Measurements from ENCODE around the gene SNRNP70. TPM values are rescaled to one million over a fixed set of nuclear protein-coding genes. Genes with fewer than 3 reads are reported as not detected.
"Not testable (repeated sequence)": the region's sequence is repeated elsewhere in the genome, so short reads cannot be mapped to it uniquely, and the experiment has no call there.

Gene SNRNP70
- total RNA-seq, 1 donor from 2014 or later, result 137 TPM

- peak; percentile 87 to 90 for DNase-seq (ENCODE audit: low read depth in 2 of 2)
Measured at GRCh38 chr19:49142866-49143335, 57.6 kb downstream of the SNRNP70 start.

- peak; percentile 69 to 83 for DNase-seq (ENCODE audit: low read depth in 2 of 2)
Measured at GRCh38 chr19:49145573-49146407, 60.5 kb downstream of the SNRNP70 start.

GRCh38 chr19:49146408-49146770, 61.1 kb downstream of the SNRNP70 start:
- DNase-seq (ENCODE audit: low read depth in 2 of 2), result not testable (repeated sequence)

- DNase-seq (ENCODE audit: low read depth in 2 of 2), result peak; percentile 13 to 60
Measured at GRCh38 chr19:49148044-49148682, 62.9 kb downstream of the SNRNP70 start.

- DNase-seq (ENCODE audit: low read depth in 2 of 2), result peak; percentile 78 to 85
Measured at GRCh38 chr19:49148784-49149651, 63.8 kb downstream of the SNRNP70 start.

- DNase-seq (ENCODE audit: low read depth in 2 of 2), result peak; percentile 83 to 93
Measured at GRCh38 chr19:49149652-49150105, 64.4 kb downstream of the SNRNP70 start.

- peak; percentile 76 to 86 for DNase-seq (ENCODE audit: low read depth in 2 of 2)
Measured at GRCh38 chr19:49150106-49150943, 65.1 kb downstream of the SNRNP70 start.

GRCh38 chr19:49150944-49151243, 65.6 kb downstream of the SNRNP70 start:
- peak in 1 of 2 donors; percentile 24 for DNase-seq (ENCODE audit: low read depth in 2 of 2)

GRCh38 chr19:49151267-49152118, 66.2 kb downstream of the SNRNP70 start:
- peak in 1 of 2 donors; percentile 19 for DNase-seq (ENCODE audit: low read depth in 2 of 2)

GRCh38 chr19:49152119-49152550, 66.9 kb downstream of the SNRNP70 start:
- no peak for DNase-seq (ENCODE audit: low read depth in 2 of 2)

- no peak for DNase-seq (ENCODE audit: low read depth in 2 of 2)
Measured at GRCh38 chr19:49153167-49153809, 68.0 kb downstream of the SNRNP70 start.

- no peak for DNase-seq (ENCODE audit: low read depth in 2 of 2)
Measured at GRCh38 chr19:49154279-49154678, 69.0 kb downstream of the SNRNP70 start.

- no peak for DNase-seq (ENCODE audit: low read depth in 2 of 2)
Measured at GRCh38 chr19:49155005-49155819, 70.0 kb downstream of the SNRNP70 start, which contains the start of gene HRC. TSS of gene HRC (minus strand) at chr19:49155396. CDS start at chr19:49155237, 159 bp downstream.

- DNase-seq (ENCODE audit: low read depth in 2 of 2), result no peak
Measured at GRCh38 chr19:49155820-49156346, 70.6 kb downstream of the SNRNP70 start.

GRCh38 chr19:49157445-49158224, 72.4 kb downstream of the SNRNP70 start, which contains the start of gene TRPM4:
TSS of gene TRPM4 (plus strand) at chr19:49157792. CDS start at chr19:49157867, 75 bp downstream.
- peak; percentile 35 to 73 for DNase-seq (ENCODE audit: low read depth in 2 of 2)
